ENCODE results near the gene BACH2. TPM values are rescaled to one million over a fixed set of nuclear protein-coding genes. Genes with fewer than 3 reads are reported as not detected.

Gene BACH2
- total and polyA plus RNA-seq, 9 of the 15 experiments (the other 6 are each of a cell fraction or from before 2014, with no cell fraction given): 0.06 to 3.1 (median 0.59) TPM

DNA sequence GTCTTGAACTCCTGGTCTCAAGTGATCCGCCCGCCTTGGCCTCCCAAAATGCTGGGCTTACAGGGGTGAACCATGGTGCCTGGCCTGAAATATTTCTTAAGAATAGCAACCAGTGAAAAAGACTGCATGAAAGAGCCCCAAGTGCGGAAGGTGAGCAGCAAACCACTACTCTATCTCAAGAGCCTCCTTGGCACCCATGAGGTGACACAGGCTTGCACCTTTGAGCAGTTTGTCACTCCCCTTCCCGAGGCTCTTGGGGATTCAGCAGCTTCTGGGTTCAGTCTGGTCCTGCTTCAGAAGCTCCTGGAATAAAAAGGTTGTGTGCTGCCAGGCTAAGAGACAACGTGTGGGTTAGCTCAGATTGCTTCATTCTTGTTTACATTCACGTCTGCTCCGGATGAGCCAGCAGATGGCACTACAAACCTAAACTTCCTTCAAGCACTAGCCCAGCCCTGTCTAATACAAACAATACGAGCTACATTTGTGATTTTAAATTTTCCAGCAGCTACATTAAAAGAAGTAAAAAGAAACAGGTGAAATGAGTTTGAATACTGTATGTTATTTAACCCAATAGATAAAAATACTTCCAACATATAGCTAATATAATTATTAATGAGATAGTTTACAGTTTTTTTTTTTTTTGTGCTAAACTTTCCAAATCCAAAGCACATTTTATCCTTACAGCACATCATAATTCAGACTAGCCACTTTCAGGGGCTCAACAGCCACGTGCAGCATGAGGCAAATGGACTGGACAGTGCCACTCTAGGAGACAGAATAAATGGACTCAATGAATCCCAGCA, 356.2 kb downstream of the BACH2 start (continued):
- TF ChIP-seq, protein P1, sequence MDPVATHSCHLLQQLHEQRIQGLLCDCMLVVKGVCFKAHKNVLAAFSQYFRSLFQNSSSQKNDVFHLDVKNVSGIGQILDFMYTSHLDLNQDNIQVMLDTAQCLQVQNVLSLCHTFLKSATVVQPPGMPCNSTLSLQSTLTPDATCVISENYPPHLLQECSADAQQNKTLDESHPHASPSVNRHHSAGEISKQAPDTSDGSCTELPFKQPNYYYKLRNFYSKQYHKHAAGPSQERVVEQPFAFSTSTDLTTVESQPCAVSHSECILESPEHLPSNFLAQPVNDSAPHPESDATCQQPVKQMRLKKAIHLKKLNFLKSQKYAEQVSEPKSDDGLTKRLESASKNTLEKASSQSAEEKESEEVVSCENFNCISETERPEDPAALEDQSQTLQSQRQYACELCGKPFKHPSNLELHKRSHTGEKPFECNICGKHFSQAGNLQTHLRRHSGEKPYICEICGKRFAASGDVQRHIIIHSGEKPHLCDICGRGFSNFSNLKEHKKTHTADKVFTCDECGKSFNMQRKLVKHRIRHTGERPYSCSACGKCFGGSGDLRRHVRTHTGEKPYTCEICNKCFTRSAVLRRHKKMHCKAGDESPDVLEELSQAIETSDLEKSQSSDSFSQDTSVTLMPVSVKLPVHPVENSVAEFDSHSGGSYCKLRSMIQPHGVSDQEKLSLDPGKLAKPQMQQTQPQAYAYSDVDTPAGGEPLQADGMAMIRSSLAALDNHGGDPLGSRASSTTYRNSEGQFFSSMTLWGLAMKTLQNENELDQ (CRISPR knock-in tag; IDR thresholded peaks at IDR 0.05; ENCODE audit: borderline replicate concordance): no peak
- TF ChIP-seq FOS (IDR thresholded peaks at IDR 0.05; ENCODE audit: extremely low read depth, insufficient read length) (no peak), SMC3 (conservative IDR thresholded peaks at IDR 0.05; ENCODE audit: insufficient read depth, low read depth, low read length) (peak; percentile 84), RAD21 (CRISPR knock-in tag; conservative IDR thresholded peaks at IDR 0.05 in 1 of 2, IDR thresholded peaks at IDR 0.05 in 1 of 2) (peak; percentile 90 to 96), ETV1 (tag; conservative IDR thresholded peaks at IDR 0.05; ENCODE audit: low read depth) (0 out of 2 replicates have a peak, but pooled peaks have one; percentile 15), CEBPB (tag; IDR thresholded peaks at IDR 0.05) (peak; percentile 90), STAG1 (CRISPR knock-in tag; IDR thresholded peaks at IDR 0.05; ENCODE audit: borderline replicate concordance) (peak; percentile 72; the same call in 1 of the 2 replicates), FOXA3 (CRISPR knock-in tag; conservative IDR thresholded peaks at IDR 0.05 in 1 of 2, IDR thresholded peaks at IDR 0.05 in 1 of 2) (peak; percentile 95 to 97), TEAD1 (CRISPR knock-in tag; IDR thresholded peaks at IDR 0.05) (no peak), SMARCE1 (IDR thresholded peaks at IDR 0.05) (no peak), BDP1 (IDR thresholded peaks at IDR 0.05; ENCODE audit: insufficient read depth, insufficient read length) (no peak), PHF8 (IDR thresholded peaks at IDR 0.05; ENCODE audit: borderline replicate concordance, low read length) (no peak), ZNF217 (CRISPR knock-in tag; IDR thresholded peaks at IDR 0.05) (no peak), CREM (IDR thresholded peaks at IDR 0.05; ENCODE audit: low read depth) (peak; percentile 49; the same call in 1 of the 2 replicates), ZNF282 (CRISPR knock-in tag; IDR thresholded peaks at IDR 0.05) (no peak), CXXC5 (CRISPR knock-in tag; IDR thresholded peaks at IDR 0.05) (peak; percentile 18; the same call in 1 of the 2 replicates), ZNF23 (CRISPR knock-in tag; IDR thresholded peaks at IDR 0.05) (no peak)
- TF ChIP-seq, protein P2, sequence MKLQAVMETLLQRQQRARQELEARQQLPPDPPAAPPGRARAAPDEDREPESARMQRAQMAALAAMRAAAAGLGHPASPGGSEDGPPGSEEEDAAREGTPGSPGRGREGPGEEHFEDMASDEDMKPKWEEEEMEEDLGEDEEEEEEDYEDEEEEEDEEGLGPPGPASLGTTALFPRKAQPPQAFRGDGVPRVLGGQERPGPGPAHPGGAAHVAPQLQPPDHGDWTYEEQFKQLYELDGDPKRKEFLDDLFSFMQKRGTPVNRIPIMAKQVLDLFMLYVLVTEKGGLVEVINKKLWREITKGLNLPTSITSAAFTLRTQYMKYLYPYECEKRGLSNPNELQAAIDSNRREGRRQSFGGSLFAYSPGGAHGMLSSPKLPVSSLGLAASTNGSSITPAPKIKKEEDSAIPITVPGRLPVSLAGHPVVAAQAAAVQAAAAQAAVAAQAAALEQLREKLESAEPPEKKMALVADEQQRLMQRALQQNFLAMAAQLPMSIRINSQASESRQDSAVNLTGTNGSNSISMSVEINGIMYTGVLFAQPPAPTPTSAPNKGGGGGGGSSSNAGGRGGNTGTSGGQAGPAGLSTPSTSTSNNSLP (IDR thresholded peaks at IDR 0.05; ENCODE audit: borderline replicate concordance, low read depth, low read length): no peak
- TF ChIP-seq, protein P3, sequence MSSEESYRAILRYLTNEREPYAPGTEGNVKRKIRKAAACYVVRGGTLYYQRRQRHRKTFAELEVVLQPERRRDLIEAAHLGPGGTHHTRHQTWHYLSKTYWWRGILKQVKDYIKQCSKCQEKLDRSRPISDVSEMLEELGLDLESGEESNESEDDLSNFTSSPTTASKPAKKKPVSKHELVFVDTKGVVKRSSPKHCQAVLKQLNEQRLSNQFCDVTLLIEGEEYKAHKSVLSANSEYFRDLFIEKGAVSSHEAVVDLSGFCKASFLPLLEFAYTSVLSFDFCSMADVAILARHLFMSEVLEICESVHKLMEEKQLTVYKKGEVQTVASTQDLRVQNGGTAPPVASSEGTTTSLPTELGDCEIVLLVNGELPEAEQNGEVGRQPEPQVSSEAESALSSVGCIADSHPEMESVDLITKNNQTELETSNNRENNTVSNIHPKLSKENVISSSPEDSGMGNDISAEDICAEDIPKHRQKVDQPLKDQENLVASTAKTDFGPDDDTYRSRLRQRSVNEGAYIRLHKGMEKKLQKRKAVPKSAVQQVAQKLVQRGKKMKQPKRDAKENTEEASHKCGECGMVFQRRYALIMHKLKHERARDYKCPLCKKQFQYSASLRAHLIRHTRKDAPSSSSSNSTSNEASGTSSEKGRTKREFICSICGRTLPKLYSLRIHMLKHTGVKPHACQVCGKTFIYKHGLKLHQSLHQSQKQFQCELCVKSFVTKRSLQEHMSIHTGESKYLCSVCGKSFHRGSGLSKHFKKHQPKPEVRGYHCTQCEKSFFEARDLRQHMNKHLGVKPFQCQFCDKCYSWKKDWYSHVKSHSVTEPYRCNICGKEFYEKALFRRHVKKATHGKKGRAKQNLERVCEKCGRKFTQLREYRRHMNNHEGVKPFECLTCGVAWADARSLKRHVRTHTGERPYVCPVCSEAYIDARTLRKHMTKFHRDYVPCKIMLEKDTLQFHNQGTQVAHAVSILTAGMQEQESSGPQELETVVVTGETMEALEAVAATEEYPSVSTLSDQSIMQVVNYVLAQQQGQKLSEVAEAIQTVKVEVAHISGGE (CRISPR knock-in tag; IDR thresholded peaks at IDR 0.05): no peak

Measured in K562 (cell line).